Large intestine (tissue), 3 donors: Measurements from ENCODE around the gene GALK1. TPM values are rescaled to one million over a fixed set of nuclear protein-coding genes. Genes with fewer than 3 reads are reported as not detected.

Experiments used
- DNase-seq, 2 donors: peaks; one replicate each; pipeline versions ENCODE4 v3.0.0 to v3.0.0-alpha.2; 2013
- H3K27ac ChIP-seq: one replicate; pipeline ENCODE4 v1.5.1; 2013; ENCODE audit warnings: low read length
- H3K27me3 ChIP-seq: 2 replicates; pipeline ENCODE4 v1.6.1; 2013; ENCODE audit warnings: low read length; ENCODE audit not compliant: control insufficient read depth, insufficient read depth
- H3K36me3 ChIP-seq: 2 replicates; pipeline ENCODE4 v1.6.1; 2013; ENCODE audit warnings: low read length; ENCODE audit not compliant: control insufficient read depth, insufficient read depth
- H3K4me1 ChIP-seq: one replicate; pipeline ENCODE4 v1.6.1; 2013; ENCODE audit warnings: low read length; ENCODE audit not compliant: control insufficient read depth, insufficient read depth
- H3K4me3 ChIP-seq: one replicate; pipeline ENCODE4 v1.5.1; 2013; ENCODE audit warnings: low read length
- H3K9me3 ChIP-seq: one replicate; pipeline ENCODE4 v1.6.1; 2013; ENCODE audit warnings: mild to moderate bottlenecking, low read depth, low read length, moderate library complexity; ENCODE audit not compliant: control insufficient read depth
- WGBS: methylation state at CpG from one replicate; pipeline ENCODE4 v1.1.5; 2013; ENCODE audit warnings: low lambda C conversion rate; ENCODE audit not compliant: insufficient coverage; 5-methylcytosine and 5-hydroxymethylcytosine counted together
- polyA plus RNA-seq: library from polyadenylated mRNA; unstranded; fragments of 120-200 nt; gene quantifications from one replicate; pipeline ENCODE4 v1.2.1, GENCODE V29; 2013

The GALK1 gene
- polyA plus RNA-seq, 1 donor, result 61.0 TPM

GRCh38 chr17:75755990-75756389, 9.0 kb downstream of the GALK1 start:
- H3K27ac ChIP-seq, result no peak overlapping the region
- DNase-seq, result no peak
- no peaks in the 10 kb centered on the region for H3K9me3 ChIP-seq
- H3K36me3 ChIP-seq, result peaks cover 42% of the 10 kb centered on the region
- H3K4me1 ChIP-seq, result peaks cover 24% of the 10 kb centered on the region
- no peaks in the 10 kb centered on the region for H3K27me3 ChIP-seq
- no CpG with 5 or more reads among the region's 2 CpGs for WGBS
- H3K4me3 ChIP-seq, result no peak overlapping the region

GRCh38 chr17:75755205-75755901, 9.6 kb downstream of the GALK1 start:
- H3K27ac ChIP-seq, result no peak overlapping the region
- H3K4me1 ChIP-seq, result peaks cover 24% of the 10 kb centered on the region
- no CpG with 5 or more reads among the region's 20 CpGs for WGBS
- H3K4me3 ChIP-seq, result no peak overlapping the region
- peak in 1 of 2 donors; percentile 64 for DNase-seq
- H3K36me3 ChIP-seq, result peaks cover 48% of the 10 kb centered on the region
- H3K27me3 ChIP-seq, result no peaks in the 10 kb centered on the region
- no peaks in the 10 kb centered on the region for H3K9me3 ChIP-seq

GRCh38 chr17:75754378-75755204, 10.4 kb downstream of the GALK1 start:
- DNase-seq, result peak in 1 of 2 donors; percentile 46
- Histone ChIP-seq H3K4me3 (no peak overlapping the region), H3K9me3 (no peaks in the 10 kb centered on the region), H3K27ac (no peak overlapping the region), H3K27me3 (no peaks in the 10 kb centered on the region), H3K4me1 (peaks cover 24% of the 10 kb centered on the region), H3K36me3 (peaks cover 53% of the 10 kb centered on the region)
- WGBS, result 62% methylated on average over 6 of the region's 27 CpGs

- H3K4me1 ChIP-seq, result peaks cover 24% of the 10 kb centered on the region
- H3K27me3 ChIP-seq, result no peaks in the 10 kb centered on the region
- DNase-seq, result peak; percentile 62 to 82
- no CpG with 5 or more reads among the region's 76 CpGs for WGBS
- peaks cover 57% of the 10 kb centered on the region for H3K36me3 ChIP-seq
- H3K27ac ChIP-seq, result no peak overlapping the region
- no peaks in the 10 kb centered on the region for H3K9me3 ChIP-seq
- H3K4me3 ChIP-seq, result peak overlapping the region; percentile 42
Observed at GRCh38 chr17:75753514-75754377, 11.2 kb downstream of the GALK1 start.

GRCh38 chr17:75752802-75753513, 12.0 kb downstream of the GALK1 start:
- peaks cover 52% of the 10 kb centered on the region for H3K36me3 ChIP-seq
- DNase-seq, result no peak
- H3K4me1 ChIP-seq, result peaks cover 24% of the 10 kb centered on the region
- H3K9me3 ChIP-seq, result no peaks in the 10 kb centered on the region
- no peaks in the 10 kb centered on the region for H3K27me3 ChIP-seq
- no CpG with 5 or more reads among the region's 19 CpGs for WGBS
- peak overlapping the region; percentile 42 for H3K4me3 ChIP-seq
- H3K27ac ChIP-seq, result no peak overlapping the region

DNA sequence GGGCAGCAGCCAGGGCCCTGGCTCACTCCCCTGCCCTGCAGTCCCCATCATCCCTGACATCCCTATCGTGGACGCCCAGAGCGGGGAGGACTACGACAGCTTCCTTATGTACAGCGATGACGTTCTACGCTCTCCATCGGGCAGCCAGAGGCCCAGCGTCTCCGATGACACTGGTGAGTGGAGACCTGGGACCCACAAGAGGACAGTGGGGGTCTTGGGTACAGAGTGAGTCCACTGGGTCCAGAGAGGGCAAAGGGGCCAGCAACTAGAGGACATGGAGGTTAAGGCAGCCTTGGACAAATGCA, 12.6 kb downstream of the GALK1 start:
- Histone ChIP-seq H3K27ac (no peak overlapping the region), H3K36me3 (peaks cover 48% of the 10 kb centered on the region), H3K27me3 (no peaks in the 10 kb centered on the region), H3K9me3 (no peaks in the 10 kb centered on the region), H3K4me1 (peaks cover 24% of the 10 kb centered on the region), H3K4me3 (no peak overlapping the region)
- no CpG with 5 or more reads among the region's 10 CpGs for WGBS
- no peak for DNase-seq

DNA sequence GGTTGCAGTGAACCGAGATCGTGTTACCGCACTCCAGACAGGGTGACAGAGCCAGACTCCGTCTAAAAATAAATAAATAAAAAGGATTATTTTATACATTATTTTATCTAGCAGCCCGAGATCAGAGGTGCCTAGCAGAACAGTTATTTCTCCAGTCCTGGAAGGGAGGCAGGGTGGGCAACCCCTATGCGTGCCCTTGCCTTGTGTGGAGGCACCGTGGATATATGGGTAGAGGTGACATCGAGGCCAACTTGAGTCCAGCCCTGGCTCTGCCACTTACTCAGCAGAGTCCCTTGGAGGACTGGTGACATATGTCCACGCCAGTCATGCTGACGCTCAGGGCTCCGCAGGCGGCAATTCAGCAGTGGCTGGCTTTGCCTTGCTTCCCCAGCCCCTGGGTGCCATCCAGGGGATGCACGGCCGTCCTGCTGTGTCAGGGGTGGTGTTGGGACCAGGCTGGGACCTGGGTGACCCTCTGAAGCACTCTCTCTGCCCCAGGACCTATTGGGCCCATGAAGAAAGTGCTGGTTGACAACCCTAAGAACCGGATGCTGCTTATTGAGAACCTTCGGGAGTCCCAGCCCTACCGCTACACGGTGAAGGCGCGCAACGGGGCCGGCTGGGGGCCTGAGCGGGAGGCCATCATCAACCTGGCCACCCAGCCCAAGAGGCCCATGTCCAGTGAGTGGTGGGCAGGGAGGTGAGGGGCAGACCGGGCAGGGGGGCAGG, 13.2 kb downstream of the GALK1 start:
- peaks cover 24% of the 10 kb centered on the region for H3K4me1 ChIP-seq
- H3K27me3 ChIP-seq, result no peaks in the 10 kb centered on the region
- H3K4me3 ChIP-seq, result no peak overlapping the region
- no peaks in the 10 kb centered on the region for H3K9me3 ChIP-seq
- H3K27ac ChIP-seq, result no peak overlapping the region
- H3K36me3 ChIP-seq, result peaks cover 43% of the 10 kb centered on the region
- WGBS, result 100% methylated on average over 3 of the region's 24 CpGs
- no peak for DNase-seq

DNA sequence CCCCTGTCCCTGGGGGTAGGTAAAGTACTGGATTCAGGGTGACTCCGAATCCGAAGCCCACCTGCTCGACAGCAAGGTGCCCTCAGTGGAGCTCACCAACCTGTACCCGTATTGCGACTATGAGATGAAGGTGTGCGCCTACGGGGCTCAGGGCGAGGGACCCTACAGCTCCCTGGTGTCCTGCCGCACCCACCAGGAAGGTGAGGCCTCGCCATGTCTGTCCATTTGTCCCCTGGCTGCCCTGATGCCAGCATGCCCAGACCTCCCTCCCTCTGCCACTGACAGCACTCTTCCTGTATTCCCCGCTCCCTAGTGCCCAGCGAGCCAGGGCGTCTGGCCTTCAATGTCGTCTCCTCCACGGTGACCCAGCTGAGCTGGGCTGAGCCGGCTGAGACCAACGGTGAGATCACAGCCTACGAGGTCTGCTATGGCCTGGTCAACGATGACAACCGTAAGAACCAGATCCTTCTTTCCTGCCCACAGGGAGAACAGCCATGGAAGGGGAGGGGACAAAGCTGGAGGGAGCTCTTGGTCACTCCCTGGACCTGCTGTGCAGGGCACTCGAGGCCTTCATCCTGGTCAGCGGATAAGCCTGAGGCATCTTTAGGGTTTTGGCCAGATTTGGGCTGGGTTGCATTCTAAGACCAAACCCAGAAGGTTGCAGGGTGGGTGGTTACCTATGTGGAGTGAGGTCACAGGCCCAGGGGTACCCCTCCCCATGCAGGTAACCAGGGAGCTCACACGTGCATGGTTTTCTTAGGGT, 14.2 kb downstream of the GALK1 start:
- WGBS, result no CpG with 5 or more reads among the region's 23 CpGs
- no peak for DNase-seq
- Histone ChIP-seq H3K9me3 (no peaks in the 10 kb centered on the region), H3K4me1 (peaks cover 20% of the 10 kb centered on the region), H3K27ac (no peak overlapping the region), H3K27me3 (no peaks in the 10 kb centered on the region), H3K4me3 (no peak overlapping the region), H3K36me3 (peaks cover 39% of the 10 kb centered on the region)
